Amniotic stem cell (primary cell): ENCODE data around the gene SLC16A9.

ENCODE experiments used
- DNase-seq: peaks from one replicate; lab custom pipeline; 2025; lab: John Stamatoyannopoulos, UW

The SLC16A9 gene

GRCh38 chr10:59719374-59719773, 9.7 kb upstream of the SLC16A9 start:
- no peak for DNase-seq

GRCh38 chr10:59718257-59718656, 8.6 kb upstream of the SLC16A9 start:
- DNase-seq = no peak

- DNase-seq = no peak
These were observed 3.7 kb upstream of the SLC16A9 start for GRCh38 chr10:59713196-59713821.

- DNase-seq = no peak
These were observed 2.3 kb upstream of the SLC16A9 start for GRCh38 chr10:59711871-59712494.

- DNase-seq = no peak
These were observed 745 bp downstream of the SLC16A9 start for GRCh38 chr10:59708816-59709394.

- no peak for DNase-seq
These were observed 2.5 kb downstream of the SLC16A9 start for GRCh38 chr10:59706851-59707797.

- DNase-seq = no peak
These were observed 3.7 kb downstream of the SLC16A9 start for GRCh38 chr10:59705931-59706330.

GRCh38 chr10:59704630-59705029, 5.0 kb downstream of the SLC16A9 start:
- DNase-seq = no peak

- DNase-seq = no peak
These were observed 7.3 kb downstream of the SLC16A9 start for GRCh38 chr10:59702347-59702746.

- DNase-seq = no peak
These were observed 8.9 kb downstream of the SLC16A9 start for GRCh38 chr10:59700709-59701108.

GRCh38 chr10:59698326-59698725, 11.3 kb downstream of the SLC16A9 start:
- DNase-seq = no peak

- no peak for DNase-seq
These were observed 14.0 kb downstream of the SLC16A9 start for GRCh38 chr10:59695637-59696036.

GRCh38 chr10:59694936-59695335, 14.7 kb downstream of the SLC16A9 start:
- DNase-seq = no peak

- no peak for DNase-seq
These were observed 17.5 kb downstream of the SLC16A9 start for GRCh38 chr10:59692113-59692512.

GRCh38 chr10:59688921-59689351, 20.7 kb downstream of the SLC16A9 start:
- DNase-seq = no peak

GRCh38 chr10:59687657-59688056, 22.0 kb downstream of the SLC16A9 start:
- no peak for DNase-seq

- no peak for DNase-seq
These were observed 25.6 kb downstream of the SLC16A9 start for GRCh38 chr10:59684006-59684405.

- DNase-seq = no peak
These were observed 26.4 kb downstream of the SLC16A9 start for GRCh38 chr10:59682986-59683937.

- no peak for DNase-seq
These were observed 29.5 kb downstream of the SLC16A9 start for GRCh38 chr10:59680199-59680598.

- DNase-seq = no peak
These were observed 30.8 kb downstream of the SLC16A9 start for GRCh38 chr10:59678884-59679301.

GRCh38 chr10:59677253-59677831, 32.3 kb downstream of the SLC16A9 start:
- DNase-seq = no peak
